Chondrocyte (in vitro differentiated cells): Measurements from ENCODE around the gene NEK6. TPM values are rescaled to one million over a fixed set of nuclear protein-coding genes. Genes with fewer than 3 reads are reported as not detected.

Source experiments
- DNase-seq: peaks from one replicate; pipeline ENCODE4 v3.0.0; 2021; ENCODE audit warnings: mixed read lengths, low spot score
- H3K27ac Mint-ChIP-seq: one replicate; pipeline ENCODE4 v1.8.0; 2021; ENCODE audit warnings: mild to moderate bottlenecking, moderate library complexity, mixed read lengths; ENCODE audit not compliant: unreplicated experiment
- H3K27me3 Mint-ChIP-seq: 2 replicates; pipeline ENCODE4 v1.8.0; 2021; ENCODE audit warnings: low read depth, mixed read lengths
- H3K36me3 Mint-ChIP-seq: 2 replicates; pipeline ENCODE4 v1.8.0; 2021; ENCODE audit warnings: low read depth, mixed read lengths
- H3K4me1 Mint-ChIP-seq: 2 replicates; pipeline ENCODE4 v1.8.0; 2021; ENCODE audit warnings: low read depth, mild to moderate bottlenecking, mixed read lengths
- H3K4me3 Mint-ChIP-seq: one replicate; pipeline ENCODE4 v1.8.0; 2021; ENCODE audit warnings: mild to moderate bottlenecking, moderate library complexity, mixed read lengths; ENCODE audit not compliant: unreplicated experiment
- H3K9me3 Mint-ChIP-seq: 2 replicates; pipeline ENCODE4 v1.8.0; 2021; ENCODE audit warnings: low read depth, mixed read lengths
- total RNA-seq: library from RNA; stranded (reverse); gene quantifications from 3 replicates; pipeline ENCODE4 v1.2.1, GENCODE V29; 2021
- TF ChIP-seq, protein P1 (sequence below): fragments of 200-600 bp; sonication (generic); IDR thresholded peaks from 2 replicates; pipeline ENCODE4 v1.5.0; 2021; ENCODE audit warnings: antibody characterized with exemption, mild to moderate bottlenecking, moderate library complexity

Gene NEK6
- total RNA-seq, 1 donor from 2014 or later = 110 TPM

- no peaks in the 10 kb centered on the region for H3K9me3 Mint-ChIP-seq
- no peak overlapping the region for H3K4me3 Mint-ChIP-seq
- peaks cover 95% of the 10 kb centered on the region for H3K4me1 Mint-ChIP-seq
- TF ChIP-seq, protein P1, sequence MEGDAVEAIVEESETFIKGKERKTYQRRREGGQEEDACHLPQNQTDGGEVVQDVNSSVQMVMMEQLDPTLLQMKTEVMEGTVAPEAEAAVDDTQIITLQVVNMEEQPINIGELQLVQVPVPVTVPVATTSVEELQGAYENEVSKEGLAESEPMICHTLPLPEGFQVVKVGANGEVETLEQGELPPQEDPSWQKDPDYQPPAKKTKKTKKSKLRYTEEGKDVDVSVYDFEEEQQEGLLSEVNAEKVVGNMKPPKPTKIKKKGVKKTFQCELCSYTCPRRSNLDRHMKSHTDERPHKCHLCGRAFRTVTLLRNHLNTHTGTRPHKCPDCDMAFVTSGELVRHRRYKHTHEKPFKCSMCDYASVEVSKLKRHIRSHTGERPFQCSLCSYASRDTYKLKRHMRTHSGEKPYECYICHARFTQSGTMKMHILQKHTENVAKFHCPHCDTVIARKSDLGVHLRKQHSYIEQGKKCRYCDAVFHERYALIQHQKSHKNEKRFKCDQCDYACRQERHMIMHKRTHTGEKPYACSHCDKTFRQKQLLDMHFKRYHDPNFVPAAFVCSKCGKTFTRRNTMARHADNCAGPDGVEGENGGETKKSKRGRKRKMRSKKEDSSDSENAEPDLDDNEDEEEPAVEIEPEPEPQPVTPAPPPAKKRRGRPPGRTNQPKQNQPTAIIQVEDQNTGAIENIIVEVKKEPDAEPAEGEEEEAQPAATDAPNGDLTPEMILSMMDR = no peak
- no peak for DNase-seq
- H3K27me3 Mint-ChIP-seq = no peaks in the 10 kb centered on the region
- peaks cover 6% of the 10 kb centered on the region for H3K36me3 Mint-ChIP-seq
- peak overlapping the region; percentile 74 for H3K27ac Mint-ChIP-seq
These were observed 15.2 kb downstream of the NEK6 start for GRCh38 chr9:124272979-124273378.

DNA sequence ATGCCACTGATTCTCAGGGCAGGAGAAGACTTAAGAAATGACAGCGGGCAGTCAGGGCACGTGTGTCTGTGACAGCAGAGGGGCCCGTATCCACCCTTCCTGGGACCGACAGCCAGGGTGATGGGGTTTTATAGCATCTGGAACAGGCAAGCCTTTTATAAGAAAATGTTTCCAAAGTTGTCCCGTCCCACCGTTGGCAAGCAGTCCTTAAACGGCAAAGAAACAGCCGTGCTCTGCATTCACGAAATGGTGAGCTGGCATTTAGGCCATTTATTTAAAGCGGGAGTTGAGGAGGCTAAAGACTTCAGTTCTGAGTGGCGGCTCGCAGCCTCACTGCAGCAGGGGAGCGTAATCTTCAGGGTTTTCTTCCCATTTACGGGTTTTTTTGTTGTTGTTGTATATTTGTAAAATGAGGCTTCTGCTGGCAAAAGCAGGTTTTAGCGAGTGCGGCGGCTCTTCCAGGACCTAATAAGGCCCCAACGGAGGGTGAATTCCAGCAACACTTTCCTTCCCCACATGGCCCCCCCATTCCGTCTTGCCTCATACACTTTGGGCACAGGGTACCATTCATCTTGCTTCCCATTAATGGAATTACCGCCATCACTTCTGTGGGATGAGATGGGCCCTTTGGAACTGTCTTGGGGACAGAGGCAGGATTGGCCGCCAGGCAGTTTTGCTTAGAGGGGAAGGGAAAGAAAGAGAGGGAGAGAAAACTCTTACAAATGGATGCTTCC lies 15.8 kb downstream of the NEK6 start:
- H3K36me3 Mint-ChIP-seq = peaks cover 8% of the 10 kb centered on the region
- H3K4me1 Mint-ChIP-seq = peaks cover 95% of the 10 kb centered on the region
- no peaks in the 10 kb centered on the region for H3K27me3 Mint-ChIP-seq
- H3K27ac Mint-ChIP-seq = no peak overlapping the region
- TF ChIP-seq, protein P1 = no peak
- no peaks in the 10 kb centered on the region for H3K9me3 Mint-ChIP-seq
- DNase-seq = no peak
- no peak overlapping the region for H3K4me3 Mint-ChIP-seq

- H3K27ac Mint-ChIP-seq = peak overlapping the region; percentile 49
- no peaks in the 10 kb centered on the region for H3K9me3 Mint-ChIP-seq
- TF ChIP-seq, protein P1 = no peak
- H3K36me3 Mint-ChIP-seq = peaks cover 8% of the 10 kb centered on the region
- H3K4me3 Mint-ChIP-seq = no peak overlapping the region
- peaks cover 95% of the 10 kb centered on the region for H3K4me1 Mint-ChIP-seq
- DNase-seq = no peak
- no peaks in the 10 kb centered on the region for H3K27me3 Mint-ChIP-seq
These were observed 16.5 kb downstream of the NEK6 start for GRCh38 chr9:124274226-124274625.

- H3K27ac Mint-ChIP-seq = peak overlapping the region; percentile 49
- H3K36me3 Mint-ChIP-seq = peaks cover 8% of the 10 kb centered on the region
- TF ChIP-seq, protein P1 = no peak
- no peak overlapping the region for H3K4me3 Mint-ChIP-seq
- peaks cover 95% of the 10 kb centered on the region for H3K4me1 Mint-ChIP-seq
- H3K9me3 Mint-ChIP-seq = no peaks in the 10 kb centered on the region
- H3K27me3 Mint-ChIP-seq = no peaks in the 10 kb centered on the region
- no peak for DNase-seq
These were observed 17.0 kb downstream of the NEK6 start for GRCh38 chr9:124274738-124275137.

GRCh38 chr9:124277420-124277819 lies 19.7 kb downstream of the NEK6 start:
- no peaks in the 10 kb centered on the region for H3K9me3 Mint-ChIP-seq
- H3K4me3 Mint-ChIP-seq = no peak overlapping the region
- no peaks in the 10 kb centered on the region for H3K27me3 Mint-ChIP-seq
- TF ChIP-seq, protein P1 = no peak
- H3K4me1 Mint-ChIP-seq = peaks cover 95% of the 10 kb centered on the region
- H3K27ac Mint-ChIP-seq = peak overlapping the region; percentile 99
- H3K36me3 Mint-ChIP-seq = peaks cover 10% of the 10 kb centered on the region
- no peak for DNase-seq
